GM19324 (cell line): Measurements from ENCODE around the gene EDN1.

Experiments used
- ATAC-seq: cut with Tn5 transposase; IDR thresholded peaks from one replicate; pipeline ENCODE4 v1.9.1; 2021; ENCODE audit warnings: mild to moderate bottlenecking, moderate library complexity; ENCODE audit not compliant: unreplicated experiment, low FRiP score

Gene EDN1

DNA sequence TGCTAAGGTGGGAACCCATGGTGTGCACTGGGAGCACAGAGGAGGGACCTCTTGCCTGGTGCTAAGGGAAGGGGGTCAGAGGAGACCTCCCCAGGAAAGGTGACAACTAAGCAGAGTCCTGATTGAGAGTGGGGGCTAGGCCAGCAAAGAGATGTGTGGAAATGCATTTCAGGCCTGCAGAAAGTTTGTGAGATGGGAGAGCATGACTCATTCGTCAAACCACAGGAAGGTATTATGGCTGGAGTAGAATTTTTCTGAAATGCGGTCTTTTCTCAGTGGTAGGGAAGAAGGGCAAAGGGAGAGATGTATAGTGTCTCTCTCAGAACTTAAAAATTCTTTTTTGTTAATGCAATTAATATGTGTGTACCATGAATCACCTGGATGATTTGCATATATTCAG, 23.6 kb upstream of the EDN1 start:
- no peak for ATAC-seq

DNA sequence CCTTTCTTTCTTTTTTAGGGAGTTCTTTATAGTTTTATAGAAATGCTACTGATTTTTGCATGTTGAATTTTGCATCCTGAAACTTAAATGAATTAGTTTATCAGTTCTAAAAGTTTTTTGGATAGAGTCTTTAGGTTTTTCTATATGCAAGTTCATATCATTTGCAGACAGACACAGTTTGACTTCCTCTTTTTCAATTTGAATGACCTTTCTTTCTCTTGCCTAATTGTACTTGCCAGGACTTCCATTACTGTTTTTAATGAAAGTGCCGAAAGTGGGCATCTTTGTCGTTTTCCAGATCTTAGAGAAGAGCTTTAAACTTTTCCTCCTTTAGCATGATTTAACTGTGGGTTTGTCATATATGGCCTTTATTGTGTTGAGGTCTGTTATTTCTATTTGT, 21.1 kb upstream of the EDN1 start:
- no peak for ATAC-seq

- ATAC-seq = no peak
Measured at GRCh38 chr6:12270551-12271230, 19.5 kb upstream of the EDN1 start.

DNA sequence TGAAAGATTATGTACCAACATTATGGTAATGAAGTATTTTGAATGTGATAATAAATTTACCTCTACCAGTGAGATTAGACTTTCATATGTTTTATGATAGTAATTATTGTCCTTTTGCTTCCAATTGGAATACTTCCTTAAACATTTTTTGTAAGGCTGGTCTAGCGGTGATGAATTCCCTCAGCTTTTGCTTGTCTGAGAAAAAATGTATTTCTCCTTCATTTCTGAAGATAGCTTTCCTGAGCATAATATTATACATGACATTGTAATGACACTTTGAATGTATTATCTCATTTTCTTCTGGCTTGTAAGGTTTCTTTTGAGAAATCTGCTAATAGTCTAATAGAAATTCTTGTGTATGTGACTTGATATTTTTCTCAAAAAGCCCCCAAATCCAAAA, 18.6 kb upstream of the EDN1 start:
- ATAC-seq = no peak

GRCh38 chr6:12271997-12272396, 18.2 kb upstream of the EDN1 start:
- ATAC-seq = no peak

DNA sequence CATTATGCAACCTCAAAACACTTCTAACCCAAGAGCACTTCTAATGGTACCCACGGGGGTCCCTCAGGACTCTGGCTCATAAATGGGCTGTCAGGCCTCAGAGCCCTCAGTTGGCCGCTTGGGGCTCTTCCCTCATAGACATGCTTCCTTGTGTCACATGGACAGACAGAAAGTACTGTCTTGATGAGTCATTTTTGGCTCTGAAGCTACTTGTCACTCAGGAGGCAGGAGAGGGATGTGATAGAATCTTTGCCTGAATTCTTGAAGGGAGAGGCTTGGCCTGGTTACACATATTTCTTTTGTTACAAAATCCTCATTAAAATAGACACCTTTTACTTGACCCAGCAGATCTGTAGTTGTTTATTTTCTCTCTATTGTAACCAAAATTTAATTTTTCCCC, 15.1 kb upstream of the EDN1 start:
- ATAC-seq = no peak

GRCh38 chr6:12276930-12277315, 13.2 kb upstream of the EDN1 start:
- ATAC-seq = no peak

DNA sequence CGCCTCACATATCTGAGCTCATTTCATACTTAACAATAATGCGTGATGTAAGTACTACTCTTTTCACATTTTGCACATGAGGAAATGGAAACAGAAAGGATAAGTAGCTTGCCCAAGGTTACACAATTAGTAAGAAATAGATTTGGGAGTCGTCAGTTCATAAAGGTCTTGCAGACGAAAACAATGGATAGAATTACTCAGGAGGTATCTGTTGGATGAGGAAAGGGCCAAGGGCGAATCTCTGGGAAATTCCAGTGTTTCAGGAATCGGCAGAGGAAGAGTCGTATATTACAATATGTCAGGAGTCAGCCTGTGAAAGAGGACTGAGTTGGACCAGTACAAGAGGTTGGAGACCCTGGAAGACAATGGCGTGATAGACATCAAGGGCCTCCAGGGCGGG, 12.8 kb upstream of the EDN1 start:
- ATAC-seq = no peak

GRCh38 chr6:12278915-12279314, 11.2 kb upstream of the EDN1 start:
- ATAC-seq = no peak

GRCh38 chr6:12279322-12280091, 10.7 kb upstream of the EDN1 start:
- no peak for ATAC-seq

- ATAC-seq = no peak
Measured at GRCh38 chr6:12280458-12280857, 9.7 kb upstream of the EDN1 start.

DNA sequence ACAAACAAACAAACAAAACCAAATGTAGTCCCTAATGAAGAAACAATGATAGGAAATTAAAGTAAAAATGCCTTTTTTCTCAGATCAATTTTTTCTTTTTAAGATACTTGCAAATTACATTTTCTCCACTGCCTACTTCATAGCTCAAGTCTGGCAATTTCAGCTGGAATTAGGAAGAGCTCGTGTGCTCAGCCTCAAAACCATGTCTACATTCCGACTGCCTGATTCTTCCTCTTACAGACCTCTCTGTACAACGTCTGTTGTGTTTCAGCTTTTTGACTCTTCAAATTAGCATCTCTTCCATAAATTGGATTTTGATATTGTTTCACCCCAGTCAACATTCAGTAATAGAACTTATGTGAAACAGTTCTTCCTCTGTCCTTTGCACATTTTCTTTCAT, 9.3 kb upstream of the EDN1 start:
- no peak for ATAC-seq

DNA sequence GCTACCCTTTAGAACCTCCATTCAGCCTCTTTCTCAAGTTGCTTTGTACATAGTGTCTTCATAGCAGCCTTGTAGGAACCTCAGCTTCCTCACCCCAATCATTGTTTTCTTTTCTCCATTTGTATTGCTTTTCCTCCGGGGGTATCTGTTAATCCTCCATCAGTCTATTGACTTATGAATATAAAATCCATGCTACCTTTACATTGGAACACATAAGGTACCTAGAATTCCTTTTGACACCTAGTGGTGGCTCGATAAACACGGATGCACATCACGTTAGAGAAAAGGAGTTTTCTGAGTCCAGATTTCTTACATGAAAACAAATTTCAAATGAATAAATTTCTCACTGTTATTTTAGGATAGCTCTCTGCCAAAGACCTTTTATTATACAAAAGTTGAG, 6.3 kb upstream of the EDN1 start:
- ATAC-seq = no peak

GRCh38 chr6:12286373-12287110, 3.6 kb upstream of the EDN1 start:
- ATAC-seq = no peak

DNA sequence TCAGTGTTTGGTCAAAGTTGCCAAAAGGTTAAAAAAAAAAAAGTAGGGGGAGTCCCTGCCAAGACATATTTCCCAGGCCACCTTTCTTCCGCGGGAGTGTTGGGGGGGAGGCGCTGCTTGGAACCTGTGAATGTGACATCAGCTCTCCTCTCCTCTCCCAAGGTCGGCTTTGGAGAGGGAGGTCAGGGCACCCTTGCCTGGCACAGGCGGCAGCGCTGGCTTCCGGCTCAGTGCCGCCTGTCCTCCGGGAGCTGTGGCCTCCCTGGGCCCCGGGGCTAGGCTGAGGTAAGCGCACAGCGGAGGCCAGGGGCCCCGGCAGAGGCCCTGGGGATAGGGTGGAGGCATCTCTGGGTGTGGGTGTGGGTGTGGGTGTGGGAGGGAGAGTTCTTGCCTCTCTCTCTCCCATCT, 1.9 kb upstream of the EDN1 start:
- no peak for ATAC-seq

DNA sequence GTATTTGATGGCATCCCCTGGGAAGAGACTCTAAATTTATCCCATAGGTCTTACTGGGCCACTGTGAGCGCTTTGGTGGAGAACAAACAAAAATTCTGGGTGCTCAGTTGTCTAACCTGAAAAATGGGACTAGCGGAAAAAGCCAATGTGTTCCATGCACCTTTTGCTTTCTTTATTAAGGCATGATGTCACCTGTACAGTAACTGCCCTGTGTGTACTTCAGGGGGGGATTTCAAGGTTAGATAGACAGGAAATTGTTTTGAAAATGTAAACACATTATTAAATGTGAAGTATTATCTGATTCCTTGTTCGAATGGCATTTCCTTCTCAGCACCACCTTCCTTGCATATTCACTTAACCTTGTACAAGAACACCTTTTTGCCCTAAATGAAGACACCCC, 1.2 kb upstream of the EDN1 start:
- ATAC-seq = no peak

GRCh38 chr6:12289365-12289919, 719 bp upstream of the EDN1 start:
- no peak for ATAC-seq

- no peak for ATAC-seq
Measured at GRCh38 chr6:12291071-12291838, 1.1 kb downstream of the EDN1 start.

GRCh38 chr6:12291839-12292604, 1.9 kb downstream of the EDN1 start:
- no peak for ATAC-seq
